ENCODE data around the gene GATA3.
"Not testable (repeated sequence)": the region's sequence is repeated elsewhere in the genome, so short reads cannot be mapped to it uniquely, and the experiment has no call there.

GATA3 gene

DNA sequence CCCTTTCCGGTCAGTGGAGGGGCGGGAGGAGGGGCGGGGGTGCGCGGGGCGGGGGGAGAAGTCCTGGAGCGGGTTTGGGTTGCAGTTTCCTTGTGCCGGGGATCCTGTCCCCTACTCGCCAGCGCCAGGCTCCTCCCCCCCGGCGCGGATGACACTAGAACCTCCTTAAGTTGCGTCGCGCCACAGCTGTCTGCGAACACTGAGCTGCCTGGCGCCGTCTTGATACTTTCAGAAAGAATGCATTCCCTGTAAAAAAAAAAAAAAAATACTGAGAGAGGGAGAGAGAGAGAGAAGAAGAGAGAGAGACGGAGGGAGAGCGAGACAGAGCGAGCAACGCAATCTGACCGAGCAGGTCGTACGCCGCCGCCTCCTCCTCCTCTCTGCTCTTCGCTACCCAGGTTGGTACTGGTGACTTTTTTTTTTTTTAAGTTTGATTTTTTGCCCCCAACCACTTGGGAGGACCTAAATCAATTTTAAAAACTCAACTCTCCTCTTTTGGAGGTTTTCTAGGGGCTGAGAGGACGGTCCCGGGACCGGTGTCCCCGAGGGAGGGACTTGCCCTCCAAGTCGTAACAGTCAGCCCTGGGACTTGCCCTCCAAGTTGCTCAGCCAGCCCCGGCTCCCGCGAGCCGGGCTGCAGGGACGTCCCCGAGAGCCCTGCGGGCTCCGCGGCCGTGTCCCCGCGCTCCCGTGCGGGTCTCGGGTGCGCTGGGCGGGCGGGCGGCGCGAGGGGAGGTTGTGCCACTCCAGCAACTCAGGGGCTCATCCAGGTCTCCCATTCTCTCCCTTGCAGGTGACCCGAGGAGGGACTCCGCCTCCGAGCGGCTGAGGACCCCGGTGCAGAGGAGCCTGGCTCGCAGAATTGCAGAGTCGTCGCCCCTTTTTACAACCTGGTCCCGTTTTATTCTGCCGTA lies at the start of gene GATA3:
Gene GATA3, plus strand, starts transcription at position 195 of the 914 bp plus-strand sequence. CDS start 968 bp downstream, outside the sequence.
- peak; percentile 92 for DNase-seq

DNA sequence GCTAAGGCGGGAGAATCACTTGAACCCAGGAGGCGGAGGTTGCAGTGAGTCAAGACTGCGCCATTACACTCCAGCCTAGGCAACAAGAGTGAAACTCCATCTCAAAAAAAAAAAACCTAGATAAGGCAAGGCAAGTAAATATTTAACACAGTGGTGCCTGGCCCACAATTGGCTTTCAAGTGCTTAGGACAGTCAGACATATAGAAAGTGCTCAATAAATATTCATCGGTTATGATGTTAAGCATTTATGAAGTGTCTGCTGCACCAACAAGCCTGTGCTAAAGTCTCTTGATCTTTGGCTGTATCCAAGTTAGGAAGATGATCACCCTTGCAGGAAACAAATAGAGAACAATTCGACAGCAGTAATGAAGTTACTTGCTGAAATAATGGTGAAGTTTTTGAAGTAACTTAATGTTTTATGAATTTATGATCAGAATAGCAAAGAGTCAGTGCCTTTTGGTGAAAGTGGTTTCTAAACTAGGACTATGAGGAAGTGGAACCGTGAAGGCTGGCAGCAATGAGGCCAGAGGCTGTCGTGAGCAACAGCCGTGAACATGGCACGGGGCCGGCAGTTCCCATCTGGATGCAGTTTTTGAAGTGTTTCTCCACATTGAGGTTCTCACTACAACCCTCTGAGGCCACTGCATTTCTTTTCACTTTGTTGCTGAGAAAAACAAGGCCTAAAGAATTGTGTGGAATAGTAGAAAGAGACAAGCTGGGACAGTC lies 48.1 kb upstream of the GATA3 start:
- no peak for DNase-seq

DNA sequence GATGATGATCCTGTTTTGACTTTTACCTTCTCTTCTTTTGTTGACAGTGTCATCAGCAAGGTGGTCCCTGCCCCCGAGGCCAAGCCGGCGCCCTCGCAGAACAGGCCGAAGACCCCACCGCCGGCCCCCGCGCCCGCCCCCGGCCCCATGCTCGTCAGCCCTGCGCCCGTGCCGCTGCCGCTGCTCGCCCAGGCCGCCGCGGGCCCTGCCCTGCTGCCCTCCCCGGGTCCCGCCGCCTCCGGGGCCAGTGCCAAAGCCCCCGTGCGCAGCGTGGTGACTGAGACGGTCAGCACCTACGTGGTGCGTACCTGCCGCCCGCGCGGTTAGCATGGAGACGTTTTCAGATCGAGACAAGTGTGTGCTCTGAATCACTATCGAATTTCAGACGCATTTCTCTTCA lies 45.5 kb upstream of the GATA3 start:
- no peak for DNase-seq

DNA sequence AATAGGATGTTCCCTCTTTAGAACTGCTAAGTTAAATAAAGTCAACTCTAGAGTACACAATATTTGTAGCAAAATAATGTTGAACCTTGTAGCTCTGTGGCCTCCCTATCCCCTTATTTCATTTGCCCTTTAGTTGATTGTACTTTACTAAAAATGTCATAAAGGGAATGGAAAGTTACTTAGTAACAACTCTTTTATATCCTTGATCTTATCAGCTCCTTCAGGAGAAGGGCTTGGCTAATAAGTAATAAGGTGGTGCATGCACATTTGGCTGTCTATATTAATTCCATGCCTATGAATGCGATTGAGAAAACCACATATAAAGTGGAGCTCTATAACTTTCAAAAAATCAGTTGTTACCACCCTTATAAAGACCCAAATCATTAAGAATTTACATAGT lies 41.5 kb upstream of the GATA3 start:
- DNase-seq, result no peak

DNA sequence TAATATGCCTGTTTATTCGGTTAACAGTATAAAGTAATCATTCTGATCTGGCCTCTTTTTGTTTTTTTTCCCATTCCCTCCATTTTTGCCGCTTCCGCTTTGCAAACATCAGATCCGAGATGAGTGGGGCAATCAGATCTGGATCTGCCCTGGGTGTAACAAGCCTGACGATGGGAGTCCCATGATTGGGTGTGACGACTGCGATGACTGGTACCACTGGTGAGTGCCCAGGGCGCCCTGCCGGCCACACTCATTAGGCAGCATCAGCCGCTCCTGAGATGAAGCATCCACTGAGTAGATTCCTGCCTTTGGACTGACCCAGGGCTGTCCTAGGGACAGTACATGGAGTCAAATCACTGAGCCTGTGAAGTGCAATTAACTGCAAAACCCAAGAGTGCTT lies 40.9 kb upstream of the GATA3 start:
- no peak for DNase-seq

DNA sequence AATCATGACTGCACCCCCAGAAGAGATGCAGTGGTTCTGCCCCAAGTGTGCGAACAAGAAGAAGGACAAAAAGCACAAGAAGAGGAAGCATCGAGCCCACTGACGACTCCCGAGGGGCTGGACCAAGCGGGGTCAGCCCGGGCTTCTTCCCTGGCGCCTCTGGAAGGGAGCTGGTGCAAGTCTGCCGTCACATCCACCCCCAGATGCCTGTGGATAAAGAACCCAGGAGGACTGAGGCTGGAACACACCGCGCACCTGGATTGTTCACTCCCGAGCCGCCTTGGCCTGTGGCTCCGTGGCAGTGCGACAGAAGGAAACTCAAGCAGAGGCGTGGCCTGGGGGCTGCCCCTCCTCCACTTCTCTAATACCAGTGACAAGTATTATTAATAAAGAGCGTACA lies 39.8 kb upstream of the GATA3 start:
- no peak for DNase-seq

DNA sequence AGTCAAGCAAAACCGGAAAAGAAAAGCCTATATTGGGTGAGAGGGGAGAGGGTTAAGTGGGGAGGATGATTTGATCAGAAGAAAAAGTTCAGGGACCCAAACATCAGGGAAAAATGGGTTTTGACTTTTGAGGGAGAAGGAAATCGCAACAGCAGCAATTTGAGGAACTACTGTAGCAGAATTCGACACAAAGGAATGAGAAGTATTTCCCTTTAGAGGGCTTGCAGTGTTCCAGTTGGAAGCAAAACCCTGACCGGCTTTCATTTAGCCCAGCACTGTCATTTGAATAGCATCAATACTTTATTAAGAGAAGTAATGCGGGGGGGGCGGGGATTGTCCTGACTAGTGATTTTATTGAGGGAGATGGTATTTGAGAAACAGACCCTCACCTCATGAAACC lies 37.2 kb upstream of the GATA3 start:
- no peak for DNase-seq

DNA sequence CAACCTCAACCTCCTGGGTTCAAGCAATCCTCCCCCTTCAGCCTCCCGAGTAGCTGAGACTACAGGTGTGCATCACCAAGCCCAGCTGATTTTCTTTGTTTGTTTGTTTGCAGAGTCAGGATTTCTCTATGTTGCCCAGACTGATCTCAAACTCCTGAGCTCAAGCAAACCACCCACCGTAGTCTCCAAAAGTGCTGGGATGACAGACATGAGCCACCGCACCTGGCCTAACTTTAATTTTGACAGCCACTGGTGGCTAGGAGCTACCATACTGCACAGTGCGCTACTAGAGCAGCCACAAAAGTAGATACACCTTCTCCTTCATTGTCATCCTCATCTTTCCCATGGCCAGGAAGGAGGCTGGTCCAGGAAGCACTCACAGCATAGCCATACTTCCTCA lies 31.2 kb upstream of the GATA3 start:
- no peak for DNase-seq

DNA sequence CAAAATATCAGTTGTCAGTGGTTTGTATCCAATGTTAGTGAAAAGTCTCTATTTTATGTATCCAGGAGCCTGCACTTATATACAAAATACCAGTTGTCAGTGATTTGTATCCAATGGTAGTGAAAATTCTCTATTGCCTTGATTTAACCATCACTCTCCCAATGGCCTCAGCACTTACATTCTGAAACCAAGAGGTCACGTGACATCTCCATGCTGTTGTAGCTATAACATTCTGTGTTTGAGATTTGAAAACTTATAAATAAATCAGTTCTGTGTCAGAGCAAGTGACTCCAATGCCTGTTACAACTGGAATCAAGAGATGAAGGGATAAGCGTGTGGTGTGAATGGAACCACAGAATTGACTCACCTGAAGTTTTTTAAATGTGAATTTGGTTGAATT lies 30.6 kb upstream of the GATA3 start:
- no peak for DNase-seq

DNA sequence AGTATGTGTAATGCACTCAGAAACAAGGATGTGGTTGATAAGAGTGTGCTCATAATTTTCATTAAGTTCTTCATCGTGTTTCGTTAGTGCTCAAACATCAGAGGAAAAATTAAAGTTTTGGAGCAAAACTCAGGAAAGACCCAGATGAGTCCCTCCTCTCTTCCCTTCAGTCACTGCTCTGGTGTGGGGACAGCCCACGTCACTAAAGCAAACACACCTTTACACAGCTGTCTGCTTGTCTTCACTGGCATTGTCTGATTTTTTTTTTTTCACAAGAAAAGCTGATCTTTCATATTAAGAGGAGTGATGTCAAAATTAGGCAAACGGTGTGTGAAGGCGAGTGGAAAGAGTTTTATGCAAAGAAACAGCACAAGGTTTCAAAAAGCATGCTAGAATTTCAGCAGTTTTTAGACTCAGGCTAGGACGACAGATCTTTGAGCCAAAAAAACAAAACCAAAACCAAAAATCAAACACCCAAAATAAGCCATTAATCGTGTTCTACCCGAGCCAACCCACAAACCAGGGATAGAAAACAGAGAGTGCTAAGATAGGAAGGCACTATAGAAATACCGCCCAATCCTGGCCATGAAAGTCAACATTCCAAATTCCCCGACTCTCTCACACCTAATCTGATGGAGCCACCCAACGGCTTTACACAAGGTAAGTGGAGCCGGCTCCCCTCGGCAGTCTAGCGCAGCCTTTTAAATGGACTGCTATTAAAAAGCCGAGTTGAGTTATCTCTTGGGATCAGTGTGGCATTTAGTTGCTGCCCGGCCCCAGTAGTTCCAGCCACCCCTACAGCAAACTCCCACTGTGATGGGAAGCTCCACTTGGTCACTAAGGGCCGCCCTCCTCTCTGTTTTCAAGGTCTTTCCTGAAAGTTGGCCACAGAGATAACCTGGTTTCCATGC lies 27.9 kb upstream of the GATA3 start:
- DNase-seq, result no peak

DNA sequence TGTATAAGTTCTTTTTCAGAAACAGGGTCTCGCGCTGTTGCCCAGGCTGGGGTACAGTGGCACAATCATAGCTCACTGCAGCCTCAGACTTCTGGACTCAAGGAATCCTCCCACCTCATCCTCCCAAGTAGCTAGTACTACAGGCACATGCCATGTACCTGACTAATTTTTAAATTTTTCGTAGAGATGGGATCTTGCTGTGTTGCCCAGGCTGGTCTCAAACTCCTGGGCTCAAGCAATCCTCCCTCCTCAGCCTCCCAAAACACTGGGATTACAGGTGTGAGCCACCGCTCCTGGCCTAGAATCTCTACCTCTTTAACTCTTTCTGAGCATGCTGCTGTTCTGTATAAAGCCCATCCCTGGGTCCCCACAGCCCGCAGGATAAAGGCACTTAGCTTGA lies 23.3 kb upstream of the GATA3 start:
- not testable (repeated sequence) for DNase-seq

DNA sequence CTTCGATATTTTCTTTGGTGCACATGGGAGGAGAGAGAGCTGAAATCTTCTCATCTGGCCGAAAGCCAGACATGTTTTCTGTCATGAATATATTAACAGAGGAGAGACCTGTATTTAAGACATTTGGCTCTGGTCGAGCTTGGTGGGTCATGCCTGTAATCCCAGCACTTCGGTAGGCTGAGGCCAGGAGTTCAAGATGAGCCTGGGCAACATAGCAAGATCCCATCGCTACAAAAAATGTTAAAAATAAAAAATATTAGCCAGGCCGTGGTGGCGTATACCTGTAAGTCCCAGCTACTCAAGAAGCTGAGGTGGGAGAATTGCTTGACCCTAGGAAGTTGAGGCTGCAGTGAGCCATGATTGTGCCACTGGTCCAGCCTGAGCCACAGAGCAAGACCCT lies 21.9 kb upstream of the GATA3 start:
- no peak for DNase-seq

DNA sequence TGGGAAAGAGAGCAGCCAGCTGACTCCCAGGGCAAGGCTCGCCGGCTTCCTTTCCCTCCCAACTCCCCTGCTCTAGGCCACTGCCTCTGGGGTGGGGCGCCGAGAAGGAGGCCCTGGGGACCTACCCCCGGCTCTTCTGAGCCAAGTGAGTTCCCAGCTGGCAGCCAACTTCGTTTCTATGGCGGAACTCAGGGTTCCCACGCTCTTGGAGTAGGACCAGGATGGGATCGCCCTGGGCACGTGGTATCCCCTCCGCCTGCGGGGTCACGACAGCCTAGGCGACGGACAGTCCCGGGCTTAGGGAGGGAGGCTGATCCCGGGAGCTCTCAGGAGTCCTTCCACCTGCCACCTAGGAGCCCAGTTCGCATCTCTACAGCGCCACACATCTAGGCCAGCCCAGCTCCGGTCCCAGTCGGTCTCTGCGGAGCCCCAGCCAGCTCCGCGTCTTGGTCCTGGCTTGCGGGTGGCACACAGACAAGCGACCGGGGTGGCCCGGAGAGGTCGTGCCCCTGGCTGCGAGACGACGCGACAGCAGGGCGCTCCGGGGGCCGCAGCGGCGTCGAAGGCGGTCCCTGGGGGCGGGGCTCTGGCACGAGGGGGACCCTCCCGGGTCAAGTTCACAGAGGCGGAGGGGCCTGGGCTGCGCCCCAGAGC lies 20.5 kb upstream of the GATA3 start:
- peak; percentile 24 for DNase-seq

DNA sequence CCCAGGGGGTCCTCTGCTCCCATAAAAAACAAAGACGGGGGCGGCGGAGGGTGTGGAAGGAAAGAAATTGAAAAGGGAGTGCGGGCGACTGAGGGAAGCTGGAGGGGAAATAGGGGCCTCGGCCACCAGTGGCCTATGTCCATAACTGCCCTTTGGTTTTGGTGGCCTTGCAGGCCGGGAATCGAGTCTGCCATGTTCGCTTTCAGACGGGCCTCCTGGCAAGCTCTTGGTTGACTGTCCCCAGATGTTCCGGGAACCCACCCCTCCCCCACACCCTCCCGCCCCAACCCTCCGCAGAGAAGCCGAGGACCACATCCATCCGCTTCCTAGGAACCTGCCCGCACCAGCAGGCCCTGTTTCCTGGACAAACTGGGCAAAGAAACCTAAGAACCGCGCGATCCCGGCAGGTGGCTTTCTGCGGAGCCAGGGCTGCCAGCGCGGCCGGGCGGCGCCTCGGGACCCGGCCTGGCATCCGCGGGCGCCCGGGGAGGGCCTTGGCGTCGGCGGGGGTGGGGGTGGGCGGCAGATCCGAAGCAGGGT lies 20.0 kb upstream of the GATA3 start:
- DNase-seq, result peak; percentile 31

DNA sequence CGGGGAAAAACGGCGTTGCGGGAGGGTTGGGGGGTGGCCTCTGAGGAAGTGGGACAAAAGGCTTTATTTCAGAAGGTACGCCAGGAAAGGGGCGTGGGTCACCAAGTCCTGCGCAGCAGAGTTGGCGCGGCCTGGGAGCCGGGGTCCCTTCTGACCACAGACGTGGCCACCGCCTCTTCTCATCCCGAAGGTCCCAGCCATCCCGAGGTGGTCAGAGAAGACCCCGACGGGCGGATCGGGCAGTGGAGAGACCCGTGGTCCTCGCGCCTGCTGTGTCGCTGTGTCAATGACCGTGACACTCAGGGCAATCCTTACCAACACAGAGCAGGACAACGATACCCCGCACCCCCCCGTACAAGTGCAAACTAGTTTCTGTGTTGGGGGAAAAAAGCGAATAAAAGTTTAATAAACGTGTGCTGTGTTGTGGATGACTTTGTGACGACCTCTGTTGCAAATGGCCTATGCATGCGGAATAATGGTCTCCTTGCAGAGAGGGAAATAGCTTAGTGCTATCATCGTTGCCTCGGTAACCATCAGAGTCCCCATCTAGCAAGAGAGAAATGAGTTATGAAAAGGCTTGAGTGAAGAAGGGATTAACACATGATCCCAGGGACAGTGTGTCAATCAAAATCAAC lies 19.4 kb upstream of the GATA3 start:
- peak; percentile 12 for DNase-seq

DNA sequence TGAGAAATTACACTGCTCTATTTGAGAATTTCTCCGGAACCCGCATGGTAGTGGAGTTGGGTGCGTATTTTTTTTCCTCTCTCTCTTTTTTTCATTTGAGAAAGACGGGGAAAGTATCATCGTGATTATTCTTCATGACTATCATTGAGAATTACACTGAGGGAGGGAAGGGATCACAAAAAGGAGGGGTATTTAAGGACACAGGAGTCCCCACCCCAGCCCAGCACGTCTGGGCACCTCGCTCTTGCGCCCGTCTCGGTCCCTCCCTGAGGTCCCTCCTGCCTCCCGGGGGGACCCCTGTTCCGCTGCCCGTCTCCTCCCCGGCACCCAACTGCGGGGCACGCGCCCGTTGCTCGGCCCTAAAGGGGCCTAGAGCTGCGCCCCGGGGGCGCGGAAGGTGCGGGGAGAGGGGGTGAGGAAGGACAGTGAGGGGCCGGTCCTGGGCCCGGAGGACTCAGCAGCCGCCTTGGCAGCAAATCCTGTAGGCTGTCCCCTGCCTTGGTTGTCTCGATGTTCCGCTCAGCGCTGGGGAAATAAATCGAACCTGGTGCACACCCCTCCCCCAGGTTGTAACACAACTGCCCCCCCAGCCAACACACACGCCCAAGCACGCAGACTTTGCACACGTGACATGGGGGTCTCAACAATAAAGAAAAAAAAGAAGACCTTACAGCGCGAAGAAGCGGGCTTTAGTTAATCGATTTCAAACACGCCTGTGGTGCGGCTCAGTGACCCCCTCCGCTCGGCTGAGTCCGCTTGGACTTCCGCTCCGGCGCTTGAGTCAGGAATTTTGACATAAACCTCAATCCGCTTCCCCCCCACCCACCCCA lies 18.6 kb upstream of the GATA3 start:
- peak; percentile 9 for DNase-seq

DNA sequence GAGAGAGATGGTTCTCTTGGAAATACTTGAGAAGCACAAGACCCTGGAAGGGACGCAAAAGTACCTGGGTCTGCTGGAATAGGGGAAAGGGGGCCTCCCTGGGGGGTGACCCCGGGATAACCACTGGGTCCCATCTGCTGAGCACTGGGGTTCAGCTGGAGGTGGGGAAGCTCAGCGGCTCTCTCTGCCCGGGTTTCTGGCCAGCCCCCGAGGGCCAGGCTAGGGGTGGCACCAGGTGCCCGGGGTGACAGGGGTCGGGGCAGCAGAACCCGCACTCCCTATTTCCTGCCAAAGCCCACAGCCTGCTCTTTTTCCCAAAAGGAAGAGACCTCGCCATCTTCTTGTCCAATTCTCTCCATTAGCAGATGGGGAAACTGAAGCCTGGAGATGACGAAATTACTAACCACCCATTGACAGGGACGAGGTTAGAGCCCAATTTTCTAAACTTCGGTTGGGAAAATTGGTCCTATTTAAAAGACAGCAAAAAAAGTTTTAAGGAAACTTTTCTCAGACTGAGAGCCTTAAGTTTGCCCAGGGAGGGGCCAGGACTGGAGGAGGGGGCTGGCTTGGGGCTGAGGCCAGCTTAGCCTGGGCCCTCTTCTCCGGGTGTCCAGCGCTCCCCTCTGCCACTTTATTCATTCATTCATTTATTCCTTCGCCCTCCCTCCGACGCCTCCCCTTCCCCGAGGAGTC lies 17.8 kb upstream of the GATA3 start:
- DNase-seq, result no peak

DNA sequence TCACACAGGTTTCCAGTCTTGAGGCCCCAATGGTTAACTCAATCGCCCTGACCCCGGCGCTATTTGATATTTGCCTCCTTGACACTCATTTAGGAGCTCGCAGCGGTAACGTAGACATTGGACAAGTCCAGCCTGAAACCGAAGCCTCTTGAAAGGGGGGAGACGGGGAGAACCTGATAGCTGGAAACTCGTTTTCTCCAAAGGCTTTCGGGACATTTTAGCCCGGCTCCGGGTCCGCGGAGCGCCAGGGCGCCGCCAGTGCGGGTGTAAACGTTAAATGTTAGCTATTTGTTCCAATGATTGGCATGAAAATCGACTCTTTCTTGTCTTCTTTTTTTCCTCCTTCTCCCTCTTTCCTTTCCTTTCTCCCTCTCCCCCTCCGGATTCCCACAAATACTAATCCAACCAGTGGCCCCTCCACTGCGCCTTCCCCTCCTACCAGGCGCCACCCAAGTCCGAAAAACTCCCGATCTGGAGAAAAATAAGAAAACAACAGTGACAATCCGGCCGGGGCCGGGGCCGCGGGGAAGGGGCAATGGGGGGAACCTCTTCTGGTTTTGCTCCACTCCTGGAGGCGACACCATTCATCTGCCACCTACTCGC lies 17.2 kb upstream of the GATA3 start:
- DNase-seq, result peak; percentile 15

Measured in stimulated activated CD4-positive, alpha-beta T cell treated with anti-CD3 and anti-CD28 coated beads, Interleukin-15, amount 100 ng/mL, for 24 hours (primary cell).